GM12801 (cell line): ENCODE results near the gene KLF12.

ENCODE experiments used
- TF ChIP-seq, protein P1 (sequence below): IDR thresholded peaks from one replicate; pipeline ENCODE4 v1.5.1; 2011; ENCODE audit warnings: control low read depth; ENCODE audit not compliant: insufficient read length; ENCODE audit errors: extremely low read depth

KLF12 gene

GRCh38 chr13:74135326-74136083 is 1.3 kb upstream of the KLF12 start:
- TF ChIP-seq, protein P1, sequence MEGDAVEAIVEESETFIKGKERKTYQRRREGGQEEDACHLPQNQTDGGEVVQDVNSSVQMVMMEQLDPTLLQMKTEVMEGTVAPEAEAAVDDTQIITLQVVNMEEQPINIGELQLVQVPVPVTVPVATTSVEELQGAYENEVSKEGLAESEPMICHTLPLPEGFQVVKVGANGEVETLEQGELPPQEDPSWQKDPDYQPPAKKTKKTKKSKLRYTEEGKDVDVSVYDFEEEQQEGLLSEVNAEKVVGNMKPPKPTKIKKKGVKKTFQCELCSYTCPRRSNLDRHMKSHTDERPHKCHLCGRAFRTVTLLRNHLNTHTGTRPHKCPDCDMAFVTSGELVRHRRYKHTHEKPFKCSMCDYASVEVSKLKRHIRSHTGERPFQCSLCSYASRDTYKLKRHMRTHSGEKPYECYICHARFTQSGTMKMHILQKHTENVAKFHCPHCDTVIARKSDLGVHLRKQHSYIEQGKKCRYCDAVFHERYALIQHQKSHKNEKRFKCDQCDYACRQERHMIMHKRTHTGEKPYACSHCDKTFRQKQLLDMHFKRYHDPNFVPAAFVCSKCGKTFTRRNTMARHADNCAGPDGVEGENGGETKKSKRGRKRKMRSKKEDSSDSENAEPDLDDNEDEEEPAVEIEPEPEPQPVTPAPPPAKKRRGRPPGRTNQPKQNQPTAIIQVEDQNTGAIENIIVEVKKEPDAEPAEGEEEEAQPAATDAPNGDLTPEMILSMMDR, result no peak

DNA sequence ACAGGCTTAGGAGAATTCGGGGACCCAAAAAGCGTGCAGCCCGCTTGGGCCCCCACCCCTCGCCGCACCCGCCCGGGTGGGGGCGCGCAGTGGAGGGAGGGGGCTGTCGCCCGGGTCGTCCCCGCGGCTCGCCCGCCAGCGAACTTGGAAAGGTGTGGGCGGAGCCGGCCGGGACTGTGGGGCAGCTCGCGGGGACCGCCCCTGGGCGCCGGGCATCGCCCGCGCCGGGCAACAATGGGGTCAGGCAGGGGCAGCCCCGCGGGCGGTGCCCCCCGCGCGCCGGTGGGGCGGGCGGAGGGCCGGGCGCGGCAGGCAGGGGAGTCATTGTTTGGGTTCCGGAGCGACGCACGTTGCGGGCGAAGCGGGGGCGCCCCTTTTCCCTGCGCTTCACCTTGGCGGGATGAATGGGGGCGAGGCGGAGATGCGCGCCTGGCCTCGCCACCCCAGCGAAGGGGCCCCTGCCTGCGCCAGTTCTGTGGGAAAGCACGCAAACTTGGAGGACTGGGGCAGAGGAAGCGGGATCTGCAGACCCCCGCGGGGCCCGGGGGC is 647 bp upstream of the KLF12 start:
- TF ChIP-seq, protein P1, result no peak

- TF ChIP-seq, protein P1, result no peak
These were observed 475 bp downstream of the KLF12 start for GRCh38 chr13:74133657-74134201.

DNA sequence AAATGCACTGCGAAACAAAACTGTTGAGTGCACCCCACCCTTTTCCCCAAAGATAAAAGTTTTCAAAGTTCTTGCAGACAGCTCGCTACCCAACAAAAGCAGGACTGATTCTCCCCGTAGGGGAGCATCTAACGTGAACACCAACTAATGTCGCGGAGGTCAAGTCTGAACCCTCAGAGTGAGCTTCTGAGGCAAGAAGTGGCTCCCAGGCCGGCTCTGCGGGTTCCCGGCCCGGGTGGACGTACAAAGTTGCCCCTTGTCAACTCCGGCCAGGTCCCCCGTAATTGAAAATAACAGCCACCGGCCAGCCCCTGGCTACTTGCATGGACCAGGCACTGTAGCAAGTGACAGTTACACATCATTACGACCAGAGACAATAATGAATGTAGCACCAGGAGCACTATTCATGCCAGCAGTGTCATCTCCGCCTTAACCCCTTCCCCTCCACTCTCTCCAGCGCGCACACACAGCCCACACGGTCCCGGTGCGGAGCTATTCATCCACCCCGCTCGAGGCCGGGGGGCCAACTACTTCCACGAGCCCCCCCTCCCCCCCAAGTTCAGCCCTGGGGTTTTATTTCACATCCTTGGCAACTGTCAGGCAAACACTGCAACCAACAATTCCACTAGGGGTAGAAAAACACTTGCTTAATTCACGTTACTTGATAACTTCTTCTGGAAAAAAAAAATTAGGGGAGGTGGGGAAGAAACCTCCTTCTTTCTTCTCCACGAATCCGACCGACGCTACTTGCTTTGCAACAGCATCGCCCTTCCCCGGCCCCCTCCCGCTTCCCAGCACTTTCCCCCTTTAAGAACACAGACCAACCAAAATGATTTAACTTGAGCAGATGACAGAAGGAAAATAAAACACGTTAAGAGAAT is 1.2 kb downstream of the KLF12 start:
- TF ChIP-seq, protein P1, result no peak

GRCh38 chr13:74132152-74132775 is 1.9 kb downstream of the KLF12 start:
- TF ChIP-seq, protein P1, result no peak

- TF ChIP-seq, protein P1, result no peak
These were observed 3.0 kb downstream of the KLF12 start for GRCh38 chr13:74131227-74131626.
